HCT116 (cell line): ENCODE data around the gene UBALD2.

Experiments used
- EZH2phosphoT487 ChIP-seq: fragments of 200-600 bp; IDR thresholded peaks from 2 replicates; pipeline ENCODE4 v1.6.1; 2018; ENCODE audit warnings: antibody characterized with exemption, borderline replicate concordance
- RAD21 ChIP-seq: IDR thresholded peaks from 2 replicates; pipeline ENCODE4 v1.6.1; 2012; ENCODE audit warnings: low read depth, mild to moderate bottlenecking
- ZNF274 ChIP-seq: fragments of 200-500 bp; sonication (Bioruptor generic); IDR thresholded peaks from 2 replicates; pipeline ENCODE4 v1.6.1; 2014; ENCODE audit warnings: mild to moderate bottlenecking, low read depth, low read length, inconsistent platforms
- TF ChIP-seq, protein P1 (sequence below), 3 experiments: fragments of 200-600 bp in 1 of 3; sonication (generic) in 1 of 3; IDR thresholded peaks in 2 of 3; conservative IDR thresholded peaks in 1 of 3; 2 replicates each; pipeline ENCODE4 v1.5.1; 2012 to 2017; ENCODE audit warnings: low read depth in 2 of 3, low read length in 2 of 3, antibody characterized with exemption in 1 of 3, borderline replicate concordance in 1 of 3, control low read depth in 1 of 3, mild to moderate bottlenecking in 1 of 3, mixed read lengths in 1 of 3, mixed run types in 1 of 3, moderate library complexity in 1 of 3; ENCODE audit not compliant: insufficient read depth in 1 of 3

DNA sequence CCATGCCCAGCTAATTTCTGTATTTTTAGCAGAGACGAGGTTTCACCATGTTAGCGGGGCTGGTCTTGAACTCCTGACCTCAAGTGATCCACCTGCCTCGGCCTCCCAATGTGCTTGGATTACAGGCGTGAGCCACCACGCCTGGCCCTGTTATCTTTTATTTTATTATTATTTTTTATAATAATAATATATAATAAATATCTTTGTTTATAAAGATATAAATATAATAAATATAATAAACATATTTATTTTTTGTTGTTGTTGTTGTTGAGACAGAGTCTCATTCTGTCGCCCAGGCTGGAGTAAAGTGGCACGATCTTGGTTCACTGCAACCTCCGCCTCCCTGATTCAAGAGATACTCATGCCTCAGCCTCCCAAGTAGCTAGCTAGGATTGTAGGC lies 17.8 kb upstream of the UBALD2 start:
- TF ChIP-seq ZNF274 (no peak), RAD21 (no peak), EZH2phosphoT487 (no peak)
- TF ChIP-seq, protein P1, sequence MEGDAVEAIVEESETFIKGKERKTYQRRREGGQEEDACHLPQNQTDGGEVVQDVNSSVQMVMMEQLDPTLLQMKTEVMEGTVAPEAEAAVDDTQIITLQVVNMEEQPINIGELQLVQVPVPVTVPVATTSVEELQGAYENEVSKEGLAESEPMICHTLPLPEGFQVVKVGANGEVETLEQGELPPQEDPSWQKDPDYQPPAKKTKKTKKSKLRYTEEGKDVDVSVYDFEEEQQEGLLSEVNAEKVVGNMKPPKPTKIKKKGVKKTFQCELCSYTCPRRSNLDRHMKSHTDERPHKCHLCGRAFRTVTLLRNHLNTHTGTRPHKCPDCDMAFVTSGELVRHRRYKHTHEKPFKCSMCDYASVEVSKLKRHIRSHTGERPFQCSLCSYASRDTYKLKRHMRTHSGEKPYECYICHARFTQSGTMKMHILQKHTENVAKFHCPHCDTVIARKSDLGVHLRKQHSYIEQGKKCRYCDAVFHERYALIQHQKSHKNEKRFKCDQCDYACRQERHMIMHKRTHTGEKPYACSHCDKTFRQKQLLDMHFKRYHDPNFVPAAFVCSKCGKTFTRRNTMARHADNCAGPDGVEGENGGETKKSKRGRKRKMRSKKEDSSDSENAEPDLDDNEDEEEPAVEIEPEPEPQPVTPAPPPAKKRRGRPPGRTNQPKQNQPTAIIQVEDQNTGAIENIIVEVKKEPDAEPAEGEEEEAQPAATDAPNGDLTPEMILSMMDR (IDR thresholded peaks at IDR 0.05 in 2 of 3, conservative IDR thresholded peaks at IDR 0.05 in 1 of 3; ENCODE audit: borderline replicate concordance in 1 of 3, insufficient read depth in 1 of 3, low read depth in 2 of 3, low read length in 2 of 3): no peak
